Measurements from ENCODE around the gene ZNF362.
"Not testable (repeated sequence)": the region's sequence is repeated elsewhere in the genome, so short reads cannot be mapped to it uniquely, and the experiment has no call there.

The ZNF362 gene

DNA sequence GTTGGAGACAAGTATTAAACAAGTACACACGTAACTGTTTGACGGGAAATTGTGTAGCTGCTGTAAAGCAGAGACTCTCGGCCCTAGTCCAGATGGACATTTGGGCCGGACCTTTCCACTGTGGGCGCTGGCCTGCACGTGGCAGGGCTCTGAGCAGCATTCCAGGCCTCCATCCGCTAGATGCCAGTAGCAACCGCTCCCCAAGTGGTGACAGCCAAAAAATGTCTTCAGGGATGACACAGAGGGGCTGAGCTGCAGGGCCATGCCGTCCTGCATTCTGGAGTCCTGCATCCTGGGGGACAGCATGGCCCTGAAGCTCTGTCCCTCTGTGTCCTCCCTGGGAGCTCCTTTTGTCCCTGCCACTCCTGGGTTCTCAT, 39.8 kb downstream of the ZNF362 start:
- Mint-ChIP-seq H3K36me3 (ENCODE audit: low read depth) (peaks cover 4% of the 10 kb centered on the region), H3K4me1 (ENCODE audit: low read depth) (no peaks in the 10 kb centered on the region), H3K9me3 (no peaks in the 10 kb centered on the region), H3K27me3 (no peaks in the 10 kb centered on the region), H3K4me3 (no peak overlapping the region), H3K27ac (no peak overlapping the region)

DNA sequence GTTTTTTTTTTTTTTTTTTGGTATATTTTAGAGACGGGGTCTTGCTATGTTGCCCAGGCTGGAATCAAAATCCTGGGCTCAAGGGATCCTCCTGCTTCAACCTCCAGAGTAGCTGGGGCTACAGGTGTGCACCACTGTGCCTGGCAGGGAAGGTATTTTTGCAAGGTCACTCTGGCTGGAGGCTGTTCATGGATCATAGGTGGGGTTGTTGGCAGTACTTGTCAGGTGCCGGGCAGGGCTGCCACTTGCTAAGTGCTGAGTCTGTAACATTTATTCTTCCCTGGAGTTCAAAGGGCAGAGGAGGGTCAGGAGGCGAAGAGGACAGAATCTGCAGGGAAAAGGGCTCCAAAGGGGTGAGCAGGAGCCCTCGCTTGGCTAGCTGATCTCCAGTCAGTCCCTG, 40.5 kb downstream of the ZNF362 start:
- H3K36me3 Mint-ChIP-seq (ENCODE audit: low read depth): peaks cover 4% of the 10 kb centered on the region
- H3K27ac Mint-ChIP-seq: no peak overlapping the region
- H3K4me3 Mint-ChIP-seq: no peak overlapping the region
- H3K27me3 Mint-ChIP-seq: no peaks in the 10 kb centered on the region
- no peaks in the 10 kb centered on the region for H3K4me1 Mint-ChIP-seq (ENCODE audit: low read depth)
- no peaks in the 10 kb centered on the region for H3K9me3 Mint-ChIP-seq

DNA sequence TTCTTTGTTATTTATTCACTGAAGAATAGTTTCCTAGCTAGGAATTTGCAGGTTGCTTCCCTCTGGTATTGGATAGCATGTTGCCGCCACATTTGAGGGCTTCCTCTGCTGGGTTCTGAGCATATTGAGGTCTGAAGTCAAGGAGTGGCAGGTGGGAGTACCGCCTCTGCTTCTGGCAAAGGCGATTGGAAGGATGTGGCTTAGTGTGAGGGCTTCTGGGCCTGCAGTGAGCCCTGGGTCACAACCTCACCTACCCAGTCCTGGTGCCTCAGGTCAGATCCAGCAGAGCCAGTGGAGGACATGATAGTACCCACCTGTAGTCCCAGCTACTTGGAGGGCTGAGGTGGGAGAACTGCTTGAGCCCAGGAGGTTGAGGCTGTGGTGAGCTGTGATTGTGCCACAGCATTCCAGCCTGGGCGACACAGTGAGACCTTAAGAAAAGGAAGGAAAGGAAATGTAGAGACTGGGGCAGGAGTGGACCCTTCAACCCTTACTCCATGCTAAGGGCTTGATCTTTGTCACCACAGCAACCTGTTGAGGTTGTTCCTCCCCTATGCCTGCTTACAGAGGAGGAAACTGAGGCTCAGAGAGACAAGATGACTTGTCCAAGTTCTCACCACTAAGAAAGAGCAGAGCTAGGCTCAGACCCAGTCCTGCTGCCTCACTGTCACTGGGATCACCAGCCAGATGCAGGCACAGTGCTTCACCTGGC, 41.8 kb downstream of the ZNF362 start:
- Mint-ChIP-seq H3K4me3 (no peak overlapping the region), H3K27ac (no peak overlapping the region), H3K27me3 (no peaks in the 10 kb centered on the region), H3K9me3 (no peaks in the 10 kb centered on the region), H3K4me1 (ENCODE audit: low read depth) (peaks cover 10% of the 10 kb centered on the region), H3K36me3 (ENCODE audit: low read depth) (peaks cover 4% of the 10 kb centered on the region)

DNA sequence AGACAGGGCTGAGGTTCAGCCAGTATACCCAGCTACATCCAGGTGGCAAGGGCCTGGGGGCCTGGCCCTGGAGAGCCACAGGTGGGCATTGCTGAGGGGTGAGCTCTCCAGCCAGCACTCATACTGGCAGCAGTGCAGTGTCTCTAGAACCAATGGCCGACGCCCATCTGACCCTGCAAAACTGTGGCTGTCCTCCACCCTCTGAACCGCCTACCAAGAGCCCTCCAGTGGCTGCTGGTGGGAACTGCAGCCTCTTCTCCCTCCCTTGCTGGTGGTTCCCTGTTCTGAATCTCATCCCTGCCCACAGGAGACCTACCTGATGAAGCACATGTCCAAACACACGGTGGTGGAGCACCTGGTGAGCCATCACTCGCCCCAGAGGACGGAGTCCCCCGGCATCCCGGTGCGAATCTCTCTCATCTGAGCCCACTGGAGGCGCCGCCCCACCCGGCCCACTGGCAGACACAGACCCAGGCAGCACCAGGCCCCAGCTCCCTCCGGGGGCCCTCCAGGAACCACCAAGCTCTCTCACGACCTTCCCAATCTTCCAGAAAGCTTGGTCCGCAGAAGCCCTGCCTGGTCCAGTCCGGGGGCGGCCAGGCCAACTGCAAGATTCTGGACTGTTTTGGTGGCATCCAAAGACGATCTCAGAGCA, 42.5 kb downstream of the ZNF362 start:
- Mint-ChIP-seq H3K9me3 (no peaks in the 10 kb centered on the region), H3K4me3 (no peak overlapping the region), H3K27me3 (no peaks in the 10 kb centered on the region), H3K27ac (no peak overlapping the region), H3K36me3 (ENCODE audit: low read depth) (peaks cover 4% of the 10 kb centered on the region), H3K4me1 (ENCODE audit: low read depth) (peaks cover 14% of the 10 kb centered on the region)

DNA sequence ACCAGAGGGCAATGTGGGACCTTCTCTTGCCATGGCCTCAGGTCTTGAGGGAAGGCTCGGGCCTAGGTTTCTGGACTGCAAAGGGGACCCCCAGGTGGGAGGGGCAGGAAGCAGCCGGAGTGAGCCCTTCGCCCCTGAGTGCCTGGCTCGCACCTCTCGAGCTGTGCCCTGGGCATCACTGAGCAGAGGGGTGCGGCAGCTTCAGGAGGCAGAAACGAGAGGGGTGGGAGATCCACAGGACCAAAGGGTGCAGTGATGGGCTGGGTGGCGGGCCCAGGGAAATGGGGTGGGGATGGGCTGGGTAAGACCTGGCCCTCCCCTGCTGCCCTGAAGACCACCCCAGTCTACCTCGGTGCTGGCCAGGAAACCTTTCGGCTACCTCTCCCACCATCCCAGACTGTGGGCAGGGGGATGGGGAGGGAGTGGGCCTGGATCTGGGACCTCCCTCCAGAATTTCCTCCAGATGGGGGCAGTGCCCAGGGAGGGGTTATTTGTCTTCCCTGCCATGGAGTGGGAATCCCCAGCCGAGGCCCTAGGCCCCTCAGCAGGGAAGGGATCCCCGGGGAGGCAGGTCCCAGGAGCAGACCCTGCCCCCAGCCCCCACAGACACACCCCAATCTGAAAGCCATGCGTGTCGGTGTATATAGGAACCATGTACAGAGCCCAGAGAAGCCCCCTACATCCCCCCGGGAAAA, 43.3 kb downstream of the ZNF362 start:
- H3K36me3 Mint-ChIP-seq (ENCODE audit: low read depth): peaks cover 4% of the 10 kb centered on the region
- no peaks in the 10 kb centered on the region for H3K27me3 Mint-ChIP-seq
- no peak overlapping the region for H3K27ac Mint-ChIP-seq
- no peaks in the 10 kb centered on the region for H3K9me3 Mint-ChIP-seq
- no peak overlapping the region for H3K4me3 Mint-ChIP-seq
- H3K4me1 Mint-ChIP-seq (ENCODE audit: low read depth): peaks cover 14% of the 10 kb centered on the region

DNA sequence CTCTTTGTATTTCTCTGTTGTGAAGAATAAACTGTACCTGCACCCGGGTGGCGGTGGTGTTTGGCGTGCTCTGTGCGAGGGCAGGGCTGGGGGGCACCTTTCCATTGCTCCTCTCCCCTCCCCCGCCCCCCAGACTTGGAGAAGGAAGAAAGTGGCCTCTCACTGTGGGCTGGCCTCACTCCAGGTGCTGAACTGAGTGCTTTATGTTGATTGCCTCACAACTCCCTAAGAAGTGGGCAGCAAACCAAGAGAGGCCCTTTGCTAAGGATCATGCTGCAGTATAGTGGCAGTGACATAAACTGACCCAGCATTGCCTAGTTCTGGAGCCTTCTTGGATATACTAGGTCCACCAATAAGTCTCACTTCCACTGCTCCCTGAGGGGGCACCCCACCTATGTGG, 44.4 kb downstream of the ZNF362 start:
- peaks cover 4% of the 10 kb centered on the region for H3K36me3 Mint-ChIP-seq (ENCODE audit: low read depth)
- H3K9me3 Mint-ChIP-seq: no peaks in the 10 kb centered on the region
- H3K4me3 Mint-ChIP-seq: no peak overlapping the region
- peaks cover 1% of the 10 kb centered on the region for H3K27me3 Mint-ChIP-seq
- no peak overlapping the region for H3K27ac Mint-ChIP-seq
- H3K4me1 Mint-ChIP-seq (ENCODE audit: low read depth): peaks cover 14% of the 10 kb centered on the region

DNA sequence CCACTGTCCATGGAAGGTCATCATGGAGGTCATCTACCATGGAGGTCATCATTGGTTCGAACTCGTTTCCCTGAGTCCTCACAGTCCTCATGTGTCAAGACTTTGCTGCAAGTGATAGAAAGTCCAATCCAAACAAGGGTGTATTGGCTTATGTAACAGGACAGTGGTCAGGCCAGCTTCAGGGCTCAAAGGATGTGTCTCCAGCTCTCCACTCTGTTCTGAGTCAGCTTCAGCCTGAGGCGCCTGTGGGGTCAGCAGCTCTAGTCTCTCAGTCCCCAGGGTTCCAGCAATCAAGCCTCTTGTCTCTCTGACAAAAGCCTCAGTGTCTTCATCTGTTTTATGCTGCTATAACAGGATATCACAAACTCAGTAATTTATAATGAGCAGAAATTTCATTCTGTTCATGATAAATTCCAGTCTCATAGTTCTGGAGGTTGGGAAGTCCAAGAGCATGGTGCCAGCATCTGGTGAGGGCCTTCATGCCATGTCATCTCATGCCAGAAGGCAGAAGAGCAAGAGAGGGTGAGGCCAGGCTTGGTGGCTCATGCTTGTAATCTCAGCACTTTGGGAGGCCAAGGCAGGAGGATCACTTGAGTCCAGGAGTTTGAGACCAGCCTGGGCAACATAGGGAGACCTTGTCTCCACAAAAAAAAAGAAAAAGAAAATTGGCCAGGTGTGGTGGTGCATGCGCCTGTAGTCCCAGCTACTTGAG, 45.1 kb downstream of the ZNF362 start:
- H3K36me3 Mint-ChIP-seq (ENCODE audit: low read depth): peaks cover 3% of the 10 kb centered on the region
- peaks cover 8% of the 10 kb centered on the region for H3K27me3 Mint-ChIP-seq
- H3K4me1 Mint-ChIP-seq (ENCODE audit: low read depth): peaks cover 17% of the 10 kb centered on the region
- H3K9me3 Mint-ChIP-seq: no peaks in the 10 kb centered on the region
- no peak overlapping the region for H3K27ac Mint-ChIP-seq
- H3K4me3 Mint-ChIP-seq: no peak overlapping the region

DNA sequence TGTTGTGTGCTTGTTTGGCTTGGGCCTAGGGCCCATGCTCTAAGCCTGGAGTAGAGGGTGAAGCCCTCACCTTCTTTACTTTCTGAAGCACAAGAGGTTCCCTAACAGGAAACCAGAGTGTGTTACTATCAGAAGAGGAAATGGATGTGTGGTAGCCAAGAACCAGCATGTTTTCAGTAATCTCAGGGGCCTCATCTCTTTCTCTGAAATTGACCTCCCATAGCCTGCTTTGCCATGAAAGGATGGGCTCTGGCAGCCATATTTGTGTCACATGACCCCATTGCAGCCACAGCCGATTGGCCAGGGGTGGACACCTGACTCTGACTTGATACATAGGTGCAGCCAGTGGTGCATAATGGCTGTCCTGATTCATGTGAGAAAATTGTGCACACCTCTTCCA, 46.0 kb downstream of the ZNF362 start:
- H3K27ac Mint-ChIP-seq: no peak overlapping the region
- no peaks in the 10 kb centered on the region for H3K9me3 Mint-ChIP-seq
- H3K4me1 Mint-ChIP-seq (ENCODE audit: low read depth): peaks cover 17% of the 10 kb centered on the region
- peaks cover 8% of the 10 kb centered on the region for H3K27me3 Mint-ChIP-seq
- H3K4me3 Mint-ChIP-seq: no peak overlapping the region
- no peaks in the 10 kb centered on the region for H3K36me3 Mint-ChIP-seq (ENCODE audit: low read depth)

DNA sequence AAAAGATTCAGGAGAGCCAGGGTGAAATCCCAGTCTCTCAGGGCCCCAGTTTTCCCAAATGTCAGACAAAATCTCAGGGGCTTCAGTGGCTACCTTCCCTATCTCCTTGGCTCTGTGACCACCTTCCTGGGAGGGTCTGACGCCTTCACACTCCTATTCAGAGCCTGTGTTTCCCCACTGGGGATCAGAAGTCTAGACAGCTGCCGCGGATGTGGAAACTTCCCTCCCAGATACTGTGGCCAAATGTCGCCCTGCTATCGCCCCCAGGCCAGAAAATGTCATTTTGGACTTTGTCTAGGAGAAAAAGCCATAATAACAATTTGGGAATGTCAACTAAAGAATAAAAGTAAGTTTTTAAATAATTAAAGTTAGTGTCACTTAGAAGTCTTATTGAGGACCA, 48.7 kb downstream of the ZNF362 start:
- H3K9me3 Mint-ChIP-seq: no peaks in the 10 kb centered on the region
- H3K36me3 Mint-ChIP-seq (ENCODE audit: low read depth): no peaks in the 10 kb centered on the region
- H3K4me1 Mint-ChIP-seq (ENCODE audit: low read depth): peaks cover 17% of the 10 kb centered on the region
- H3K27ac Mint-ChIP-seq: no peak overlapping the region
- H3K27me3 Mint-ChIP-seq: peaks cover 8% of the 10 kb centered on the region
- no peak overlapping the region for H3K4me3 Mint-ChIP-seq

DNA sequence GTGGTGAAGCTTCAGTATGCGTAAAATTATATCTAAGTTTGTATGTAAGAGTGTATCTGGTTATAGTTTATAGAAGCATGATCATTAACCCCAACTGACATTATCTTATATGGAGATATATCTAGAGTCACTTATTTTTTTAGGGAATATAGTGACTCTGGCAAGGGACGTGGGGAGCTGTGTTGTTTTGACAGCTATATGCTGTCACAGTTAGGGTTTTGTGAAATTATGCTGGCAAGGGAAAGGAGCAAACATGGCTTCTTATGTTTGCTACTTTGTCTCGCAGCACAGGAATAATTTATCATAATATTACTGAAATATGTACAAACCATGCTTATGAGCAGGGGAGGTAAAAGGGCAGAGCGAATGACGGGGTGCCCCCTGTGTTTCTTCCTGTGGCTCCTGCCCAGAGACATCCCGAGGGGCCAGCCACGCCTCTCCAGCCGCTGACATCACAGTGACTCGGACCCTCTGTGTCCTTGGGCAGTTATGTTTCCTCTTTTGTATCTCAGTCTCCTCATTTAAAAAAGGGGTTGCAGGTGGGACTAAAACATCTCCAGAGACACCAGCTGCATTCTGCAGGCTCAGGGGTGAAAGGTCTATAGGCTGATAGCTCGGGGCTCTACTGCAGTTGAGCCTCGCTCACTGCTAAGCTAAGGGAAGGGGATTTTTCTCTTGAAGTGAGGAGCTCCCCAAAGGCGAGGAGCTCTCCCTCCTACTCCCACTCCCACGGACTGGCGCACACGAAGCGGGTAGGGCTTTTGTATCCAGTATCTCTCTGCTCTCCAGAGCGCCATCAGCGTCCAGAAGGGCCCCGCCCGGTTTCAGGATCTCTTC, 49.7 kb downstream of the ZNF362 start:
- Mint-ChIP-seq H3K4me1 (ENCODE audit: low read depth) (peaks cover 17% of the 10 kb centered on the region), H3K27me3 (peaks cover 8% of the 10 kb centered on the region), H3K36me3 (ENCODE audit: low read depth) (no peaks in the 10 kb centered on the region), H3K9me3 (no peaks in the 10 kb centered on the region), H3K27ac (no peak overlapping the region), H3K4me3 (no peak overlapping the region)

DNA sequence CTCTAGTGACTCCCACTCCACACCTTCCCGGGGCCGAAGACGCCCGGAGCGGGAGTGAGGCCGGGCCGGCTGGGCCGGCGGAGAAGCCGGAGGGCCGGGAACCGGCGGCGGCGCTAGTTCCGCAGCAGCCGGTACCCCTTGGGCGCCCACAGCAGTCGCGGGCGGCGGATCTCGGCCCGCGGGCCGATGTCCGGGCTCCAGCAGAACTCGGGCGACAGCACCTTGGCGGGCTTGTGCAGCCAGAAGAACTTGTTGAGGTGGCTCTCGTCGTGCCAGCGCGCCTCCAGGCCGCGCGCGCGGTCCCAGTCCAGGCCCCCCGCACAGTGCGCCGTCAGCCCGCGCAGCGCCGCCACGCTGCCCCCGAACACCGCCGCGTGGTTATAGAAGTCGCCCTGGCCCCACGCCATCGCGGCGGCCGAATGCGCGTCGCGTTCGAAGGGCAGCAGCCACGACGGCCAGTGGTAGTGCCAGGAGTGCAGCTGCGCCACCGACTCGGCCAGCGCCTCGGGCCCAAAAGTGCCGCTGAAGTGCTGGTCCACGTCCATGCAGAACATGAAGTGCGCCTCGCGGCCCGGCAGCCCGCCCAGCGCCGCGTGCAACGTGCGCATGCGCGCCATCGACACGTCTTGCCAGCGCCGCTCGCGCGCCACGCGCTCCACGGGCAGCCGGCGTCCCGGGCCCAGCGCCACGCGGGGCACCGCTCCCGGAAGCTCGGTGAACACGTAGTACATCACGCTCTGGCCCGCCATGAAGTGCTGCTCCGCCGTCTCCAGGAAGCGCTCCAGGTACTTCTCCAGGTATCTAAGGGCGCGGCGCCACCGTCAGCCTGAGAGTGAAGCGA, 50.6 kb downstream of the ZNF362 start:
- Mint-ChIP-seq H3K36me3 (ENCODE audit: low read depth) (no peaks in the 10 kb centered on the region), H3K4me3 (no peak overlapping the region), H3K27me3 (peaks cover 11% of the 10 kb centered on the region), H3K27ac (no peak overlapping the region), H3K4me1 (ENCODE audit: low read depth) (peaks cover 17% of the 10 kb centered on the region), H3K9me3 (no peaks in the 10 kb centered on the region)

DNA sequence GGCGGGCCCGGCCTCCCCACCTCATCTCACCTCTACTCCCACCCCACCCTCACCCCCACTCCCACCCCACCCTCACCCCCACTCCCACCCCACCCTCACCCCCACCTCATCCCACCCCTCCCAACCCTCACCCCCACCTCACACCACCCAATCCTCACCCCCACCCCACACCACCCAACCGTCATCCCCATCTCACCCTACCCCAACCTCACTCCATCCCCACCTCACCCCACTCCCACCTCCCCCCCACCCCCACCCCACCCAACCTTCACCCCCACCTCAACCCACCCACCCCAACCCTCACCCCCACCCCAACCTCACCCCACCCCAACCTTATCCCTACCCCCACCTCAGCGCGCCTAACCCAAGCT, 51.2 kb downstream of the ZNF362 start:
- Mint-ChIP-seq H3K27ac (no peak overlapping the region), H3K36me3 (ENCODE audit: low read depth) (no peaks in the 10 kb centered on the region), H3K4me1 (ENCODE audit: low read depth) (peaks cover 13% of the 10 kb centered on the region), H3K4me3 (no peak overlapping the region), H3K27me3 (peaks cover 11% of the 10 kb centered on the region), H3K9me3 (no peaks in the 10 kb centered on the region)

DNA sequence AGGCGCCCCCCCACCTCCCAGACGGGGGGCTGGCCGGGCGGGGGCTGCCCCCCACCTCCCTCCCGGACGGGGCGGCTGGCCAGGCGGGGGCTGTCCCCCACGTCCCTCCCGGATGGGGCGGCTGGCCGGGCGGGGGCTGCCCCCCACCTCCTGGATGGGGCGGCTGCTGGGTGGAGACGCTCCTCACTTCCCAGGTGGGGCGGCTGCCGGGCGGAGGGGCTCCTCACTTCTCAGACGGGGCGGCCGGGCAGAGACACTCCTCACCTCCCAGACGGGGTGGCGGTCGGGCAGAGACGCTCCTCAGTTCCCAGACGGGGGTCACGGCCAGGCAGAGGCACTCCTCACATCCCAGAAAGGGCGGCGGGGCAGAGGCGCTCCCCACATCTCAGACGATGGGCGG, 53.1 kb downstream of the ZNF362 start:
- H3K36me3 Mint-ChIP-seq (ENCODE audit: low read depth); H3K4me3 Mint-ChIP-seq; H3K9me3 Mint-ChIP-seq; H3K27ac Mint-ChIP-seq; H3K4me1 Mint-ChIP-seq (ENCODE audit: low read depth): not testable (repeated sequence)
- H3K27me3 Mint-ChIP-seq: peaks cover 11% of the 10 kb centered on the region

DNA sequence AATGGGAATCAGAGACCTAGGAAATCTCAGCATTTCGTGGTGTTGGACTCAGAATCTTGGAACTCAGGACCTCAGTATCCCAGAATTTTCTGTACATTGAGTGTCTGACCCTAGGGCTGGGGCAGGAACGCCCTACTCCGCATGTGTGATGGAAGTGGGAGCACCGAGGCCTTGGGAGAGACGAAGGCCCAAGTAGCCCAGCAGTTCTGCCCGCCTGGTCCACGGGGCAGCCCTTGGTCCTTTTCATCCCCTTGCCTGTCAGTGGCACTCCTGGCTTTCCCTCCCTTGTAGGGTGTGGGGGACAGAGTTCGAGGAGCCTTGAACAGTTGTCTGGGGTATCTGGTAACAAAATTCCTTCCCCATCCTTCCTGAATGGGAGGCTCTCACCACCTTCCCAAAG, 54.4 kb downstream of the ZNF362 start:
- no peak overlapping the region for H3K4me3 Mint-ChIP-seq
- peaks cover 4% of the 10 kb centered on the region for H3K4me1 Mint-ChIP-seq (ENCODE audit: low read depth)
- peaks cover 9% of the 10 kb centered on the region for H3K27me3 Mint-ChIP-seq
- no peaks in the 10 kb centered on the region for H3K9me3 Mint-ChIP-seq
- no peaks in the 10 kb centered on the region for H3K36me3 Mint-ChIP-seq (ENCODE audit: low read depth)
- H3K27ac Mint-ChIP-seq: no peak overlapping the region

All from stimulated activated naive CD8-positive, alpha-beta T cell treated with anti-CD3 and anti-CD28 coated beads, Interleukin-15, Interleukin-2, amounts not matched to agents 100 ng/mL and 50 ng/mL, for 24 hours (primary cell).